ENCODE results near the gene ITGB1.

- TF ChIP-seq NBN (IDR thresholded peaks at IDR 0.05; ENCODE audit: low read depth) = no peak
- TF ChIP-seq CEBPZ (IDR thresholded peaks at IDR 0.05; ENCODE audit: borderline replicate concordance, low read depth, low read length) = no peak
- TF ChIP-seq PURB (CRISPR knock-in tag; IDR thresholded peaks at IDR 0.05; ENCODE audit: low read depth) = no peak
- no peak for TF ChIP-seq LEF1 (IDR thresholded peaks at IDR 0.05)
- no peak for TF ChIP-seq POLR2AphosphoS2 (IDR thresholded peaks at IDR 0.05; ENCODE audit: low read length)
Measured at GRCh38 chr10:33005322-33006301, 47.6 kb upstream of the ITGB1 start.
